Fibroblast of villous mesenchyme (primary cell): Measurements from ENCODE around the gene PDE4C. TPM values are rescaled to one million over a fixed set of nuclear protein-coding genes. Genes with fewer than 3 reads are reported as not detected.
A peak's percentile ranks its signal among the peaks of the same experiment; 100 is the strongest.

Source experiments
- DNase-seq: peaks from one replicate; pipeline ENCODE4 v3.0.0-alpha.2; 2010; ENCODE audit warnings: low read depth
- H3K4me3 ChIP-seq: 2 replicates; pipeline ENCODE4 v1.5.1; 2011; ENCODE audit warnings: low read depth, mild to moderate bottlenecking, low read length
- CTCF ChIP-seq: IDR thresholded peaks from 2 replicates; pipeline ENCODE4 v1.5.1; 2012; ENCODE audit warnings: low read depth, mild to moderate bottlenecking, low read length; ENCODE audit not compliant: insufficient read depth
- total RNA-seq: library from RNA; depleted of rRNA; stranded (reverse); fragments of >200 nt; gene quantifications from 2 replicates; pipeline ENCODE4 v1.2.3, GENCODE V29; 2012

PDE4C gene
- under 0.01 and 0.32 TPM in 2 replicates for total RNA-seq

- DNase-seq = no peak
- H3K4me3 ChIP-seq = no peak within 1 kb of the TSS
- no peak for TF ChIP-seq CTCF
These were observed at the start of gene PDE4C for GRCh38 chr19:18225702-18226468. TSS of gene PDE4C (minus strand) at chr19:18226438. CDS start at chr19:18226415, 23 bp downstream.

- H3K4me3 ChIP-seq = peak overlapping the region; percentile 9
- no peak for TF ChIP-seq CTCF
- DNase-seq = peak; percentile 83
These were observed 48.6 kb upstream of the PDE4C start for GRCh38 chr19:18274781-18275356.

GRCh38 chr19:18274219-18274780 is 48.1 kb upstream of the PDE4C start, which contains the start of gene IQCN:
TSS of gene IQCN (minus strand) at chr19:18274452. CDS start at chr19:18269478, 4,974 bp downstream.
- peak; percentile 48 for DNase-seq
- peak within 1 kb of the TSS; percentile 9 for H3K4me3 ChIP-seq
- TF ChIP-seq CTCF = no peak

- H3K4me3 ChIP-seq = no peak overlapping the region
- no peak for TF ChIP-seq CTCF
- DNase-seq = no peak
These were observed 47.5 kb upstream of the PDE4C start for GRCh38 chr19:18273561-18274218.

GRCh38 chr19:18271433-18271841 is 45.2 kb upstream of the PDE4C start:
- DNase-seq = no peak
- H3K4me3 ChIP-seq = no peak overlapping the region
- no peak for TF ChIP-seq CTCF

- no peak for DNase-seq
- TF ChIP-seq CTCF = no peak
- H3K4me3 ChIP-seq = no peak overlapping the region
These were observed 44.1 kb upstream of the PDE4C start for GRCh38 chr19:18270326-18270725.
